Activated naive CD8-positive, alpha-beta T cell treated with anti-CD3 and anti-CD28 coated beads, Interleukin-2, amount 50 U/mL, for 16 hours (primary cell): ENCODE data around the gene IDUA.
"Not testable (repeated sequence)": the region's sequence is repeated elsewhere in the genome, so short reads cannot be mapped to it uniquely, and the experiment has no call there.

Experiments
- DNase-seq: peaks from one replicate; pipeline ENCODE4 v3.0.0-alpha.2; 2020; ENCODE audit warnings: low read depth, low spot score

Gene IDUA

GRCh38 chr4:987624-988513 lies 1.0 kb downstream of the IDUA start:
- no peak for DNase-seq

- no peak for DNase-seq
Observed at GRCh38 chr4:988726-989721, 2.2 kb downstream of the IDUA start.

GRCh38 chr4:989722-990471 lies 3.1 kb downstream of the IDUA start:
- DNase-seq, result no peak

GRCh38 chr4:990746-991367 lies 4.0 kb downstream of the IDUA start:
- no peak for DNase-seq

- DNase-seq, result no peak
Observed at GRCh38 chr4:991451-992296, 4.8 kb downstream of the IDUA start.

GRCh38 chr4:992297-993110 lies 5.7 kb downstream of the IDUA start:
- no peak for DNase-seq

- no peak for DNase-seq
Observed at GRCh38 chr4:993111-994029, 6.5 kb downstream of the IDUA start, which contains the start of gene SLC26A1. TSS of gene SLC26A1 (minus strand) at chr4:993404. CDS start at chr4:991703, 1,701 bp downstream.

GRCh38 chr4:995311-996026 lies 8.6 kb downstream of the IDUA start:
- DNase-seq, result no peak

GRCh38 chr4:996030-996996 lies 9.5 kb downstream of the IDUA start:
- DNase-seq, result no peak

GRCh38 chr4:996997-997374 lies 10.1 kb downstream of the IDUA start:
- DNase-seq, result no peak

GRCh38 chr4:997375-998071 lies 10.7 kb downstream of the IDUA start:
- no peak for DNase-seq

- DNase-seq, result no peak
Observed at GRCh38 chr4:998096-998691, 11.3 kb downstream of the IDUA start.

GRCh38 chr4:999240-999863 lies 12.5 kb downstream of the IDUA start:
- not testable (repeated sequence) for DNase-seq

GRCh38 chr4:999882-1000425 lies 13.1 kb downstream of the IDUA start:
- no peak for DNase-seq
